ENCODE results near the gene EPHA10. TPM values are rescaled to one million over a fixed set of nuclear protein-coding genes. Genes with fewer than 3 reads are reported as not detected.

The EPHA10 gene
- total RNA-seq, 1 donor from 2014 or later = 0.17 TPM

GRCh38 chr1:37724575-37724974 is 40.3 kb downstream of the EPHA10 start:
- H3K4me3 ChIP-seq (ENCODE audit: low read depth, low read length) = no peak overlapping the region
- no peak for TF ChIP-seq CTCF (conservative IDR thresholded peaks at IDR 0.05; ENCODE audit: low read depth, low read length)
- DNase-seq (ENCODE audit: low read depth) = no peak

- no peak overlapping the region for H3K4me3 ChIP-seq (ENCODE audit: low read depth, low read length)
- no peak for DNase-seq (ENCODE audit: low read depth)
- no peak for TF ChIP-seq CTCF (conservative IDR thresholded peaks at IDR 0.05; ENCODE audit: low read depth, low read length)
Observed at GRCh38 chr1:37723390-37724078, 41.4 kb downstream of the EPHA10 start.

- H3K4me3 ChIP-seq (ENCODE audit: low read depth, low read length) = no peak overlapping the region
- no peak for TF ChIP-seq CTCF (conservative IDR thresholded peaks at IDR 0.05; ENCODE audit: low read depth, low read length)
- no peak for DNase-seq (ENCODE audit: low read depth)
Observed at GRCh38 chr1:37723072-37723389, 41.9 kb downstream of the EPHA10 start.

GRCh38 chr1:37722181-37723071 is 42.5 kb downstream of the EPHA10 start:
- DNase-seq (ENCODE audit: low read depth) = no peak
- no peak overlapping the region for H3K4me3 ChIP-seq (ENCODE audit: low read depth, low read length)
- no peak for TF ChIP-seq CTCF (conservative IDR thresholded peaks at IDR 0.05; ENCODE audit: low read depth, low read length)

GRCh38 chr1:37721565-37721964 is 43.4 kb downstream of the EPHA10 start:
- TF ChIP-seq CTCF (conservative IDR thresholded peaks at IDR 0.05; ENCODE audit: low read depth, low read length) = no peak
- H3K4me3 ChIP-seq (ENCODE audit: low read depth, low read length) = no peak overlapping the region
- DNase-seq (ENCODE audit: low read depth) = no peak

- DNase-seq (ENCODE audit: low read depth) = no peak
- TF ChIP-seq CTCF (conservative IDR thresholded peaks at IDR 0.05; ENCODE audit: low read depth, low read length) = no peak
- no peak overlapping the region for H3K4me3 ChIP-seq (ENCODE audit: low read depth, low read length)
Observed at GRCh38 chr1:37720231-37721130, 44.4 kb downstream of the EPHA10 start.
